ENCODE results near the gene SMIM28. TPM values are rescaled to one million over a fixed set of nuclear protein-coding genes. Genes with fewer than 3 reads are reported as not detected.

SMIM28 gene
- total and polyA plus RNA-seq, 2 of the 4 experiments (the other 2 are of a cell fraction): not detected

GRCh38 chr6:138386897-138387296 lies 9.2 kb downstream of the SMIM28 start:
- ATAC-seq (ENCODE audit: low read depth): no peak
- dilution Hi-C loops (cut with HindIII; ENCODE audit: low sequenced_read_pairs, unreplicated experiment): no loop called here
- in situ Hi-C loops (cut with MboI; ENCODE audit: low sequenced_read_pairs): no loop called here

More at GRCh38 chr6:138386897-138387296, 9.2 kb downstream of the SMIM28 start:
- H3K18ac ChIP-seq (ENCODE audit: low read depth, low read length): no peak overlapping the region
- no peaks in the 10 kb centered on the region for H4K20me1 ChIP-seq (ENCODE audit: insufficient read depth, low read length)
- no peak overlapping the region for H3K4me3 ChIP-seq (ENCODE audit: insufficient read depth, low read depth, low read length)
- no peak overlapping the region for H3K27ac ChIP-seq (ENCODE audit: insufficient read depth, low read length)
- no peak overlapping the region for H4K5ac ChIP-seq (ENCODE audit: low read depth, low read length)
- no peaks in the 10 kb centered on the region for H3K36me3 ChIP-seq (ENCODE audit: control insufficient read depth, insufficient read depth, low read length)
- H3K27me3 ChIP-seq (ENCODE audit: control insufficient read depth, insufficient read depth, low read length): peaks cover 12% of the 10 kb centered on the region
- H3K9me1 ChIP-seq (ENCODE audit: insufficient read depth, low read length): no peaks in the 10 kb centered on the region
- no peak overlapping the region for H2BK5ac ChIP-seq (ENCODE audit: low read depth, low read length, poor library complexity, severe bottlenecking)
- no peak for DNase-seq
- H2AK5ac ChIP-seq (ENCODE audit: low read depth, low read length): no peak overlapping the region
- WGBS, 2 experiments (ENCODE audit: extremely low coverage in 2 of 2, insufficient read length in 1 of 2): 92% methylated on average over 2 of the region's 3 CpGs; no CpG with 5 or more reads in 1 of the 2 experiments
- BruUV-seq (replicated peaks): no TSS peak
- no peak overlapping the region for H4K8ac ChIP-seq (ENCODE audit: low read depth in 2 of 2, low read length in 2 of 2)
- no peak overlapping the region for H3K56ac ChIP-seq (ENCODE audit: extremely low read depth, insufficient read depth, low read length)
- no peak overlapping the region for H2BK15ac ChIP-seq (ENCODE audit: low read depth, low read length)
- intact Hi-C loops (cut with micrococcal nuclease): no loop called here
- H3K14ac ChIP-seq (replicated peaks; ENCODE audit: low read depth, low read length): no peak overlapping the region
- H3K4ac ChIP-seq (ENCODE audit: low read depth, low read length): no peak overlapping the region
- no peak overlapping the region for H2BK20ac ChIP-seq (ENCODE audit: low read depth, low read length)
- no peak overlapping the region for H3K4me2 ChIP-seq (ENCODE audit: low read depth, low read length)
- no peak overlapping the region for H3K9ac ChIP-seq (ENCODE audit: low read depth, low read length)
- CTCF ChIA-PET: no interaction called here
- H3K79me1 ChIP-seq (ENCODE audit: low read depth in 1 of 2, low read length in 2 of 2): no peaks in the 10 kb centered on the region
- POLR2A ChIA-PET (ENCODE audit: unreplicated experiment): no interaction called here
- TF ChIP-seq RCOR1 (IDR thresholded peaks at IDR 0.05; ENCODE audit: insufficient replicate concordance, low read length): no peak
- no peak for TF ChIP-seq RAD21 (IDR thresholded peaks at IDR 0.05; ENCODE audit: low read length)
- no peak for TF ChIP-seq BHLHE40 (IDR thresholded peaks at IDR 0.05; ENCODE audit: low read depth, low read length)
- TF ChIP-seq USF2 (IDR thresholded peaks at IDR 0.05; ENCODE audit: low read depth, low read length): no peak
- no peak for TF ChIP-seq POLR2A (IDR thresholded peaks at IDR 0.05; ENCODE audit: low read depth, low read length)
- no peak for TF ChIP-seq MXI1 (IDR thresholded peaks at IDR 0.05; ENCODE audit: borderline replicate concordance, low read depth, low read length)
- no peak for TF ChIP-seq MAZ (IDR thresholded peaks at IDR 0.05; ENCODE audit: borderline replicate concordance, low read depth, low read length)
- TF ChIP-seq CHD1 (IDR thresholded peaks at IDR 0.05; ENCODE audit: low read depth, low read length): no peak
- TF ChIP-seq CTCF (conservative IDR thresholded peaks at IDR 0.05; ENCODE audit: low read depth, low read length): no peak
- no peak for TF ChIP-seq ELK1 (IDR thresholded peaks at IDR 0.05; ENCODE audit: borderline replicate concordance, low read depth, low read length)
- TF ChIP-seq MAFK (IDR thresholded peaks at IDR 0.05; ENCODE audit: low read depth, low read length): no peak
- TF ChIP-seq RFX5 (IDR thresholded peaks at IDR 0.05; ENCODE audit: low read depth, low read length): no peak
- no peak for TF ChIP-seq SMC3 (IDR thresholded peaks at IDR 0.05; ENCODE audit: low read depth, low read length)
- H3K4me1 ChIP-seq (ENCODE audit: control insufficient read depth, insufficient read depth, low read length): no peaks in the 10 kb centered on the region
- H2AK9ac ChIP-seq (replicated peaks; ENCODE audit: low read depth, low read length, poor library complexity): no peak overlapping the region
- H4K91ac ChIP-seq (ENCODE audit: insufficient read depth, low read depth, low read length): no peak overlapping the region
- H2BK120ac ChIP-seq (ENCODE audit: low read depth, low read length): no peak overlapping the region
- no peak overlapping the region for H3K23ac ChIP-seq (ENCODE audit: low read depth, low read length)
- no peaks in the 10 kb centered on the region for H3K9me3 ChIP-seq (ENCODE audit: control insufficient read depth, insufficient read depth, low read length)
- no peak overlapping the region for H2AFZ ChIP-seq (replicated peaks; ENCODE audit: low read length, poor library complexity)
